Activated CD4-positive, alpha-beta T cell treated with anti-CD3 and anti-CD28 coated beads for 24 hours (primary cell): Measurements from ENCODE around the gene TNNC1.

Experiments used
- DNase-seq, 2 donors: peaks; one replicate each; pipeline ENCODE4 v3.0.0-alpha.2; 2020; ENCODE audit warnings: low read depth in 2 of 2

TNNC1 gene

DNA sequence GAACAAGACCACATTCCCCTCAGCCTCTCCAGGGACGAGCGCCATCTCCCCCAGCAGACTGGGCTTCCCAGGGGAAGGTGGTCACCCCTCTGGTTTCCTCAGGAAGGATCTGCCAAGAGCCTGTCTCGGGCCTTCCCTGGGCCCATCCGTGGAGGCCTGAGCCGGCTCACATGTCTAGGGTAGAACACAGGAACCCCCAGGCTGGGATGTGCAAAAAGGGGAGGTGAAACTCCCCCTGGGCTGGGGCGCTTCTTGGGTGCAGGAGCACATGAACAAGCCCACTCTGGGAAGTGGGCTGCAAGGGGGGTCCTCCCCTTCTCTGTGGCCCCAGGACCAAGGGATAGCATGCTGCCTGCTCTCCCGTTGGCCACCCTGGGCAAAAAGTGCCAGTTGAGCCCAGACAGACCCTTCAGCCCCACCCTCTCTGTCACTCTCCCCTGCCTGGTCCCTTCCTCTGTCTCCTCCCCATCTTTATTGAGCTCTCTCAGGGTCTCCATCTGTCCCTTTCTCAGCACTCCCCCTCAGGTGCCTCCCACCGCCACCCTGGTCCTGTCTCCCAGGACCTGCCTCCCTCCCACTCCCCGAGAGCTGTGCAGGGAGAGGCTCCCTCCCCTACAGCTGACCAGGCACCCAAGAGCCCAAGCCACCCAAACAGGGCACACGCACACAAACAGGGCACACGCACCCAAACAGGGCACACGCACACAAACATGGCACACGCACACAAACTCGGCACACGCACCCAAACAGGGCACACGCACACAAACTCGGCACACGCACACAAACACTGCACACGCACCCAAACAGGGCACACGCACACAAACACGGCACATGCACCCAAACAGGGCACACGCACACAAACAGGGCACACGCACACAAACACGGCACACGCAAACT is 9.8 kb downstream of the TNNC1 start:
- no peak for DNase-seq

DNA sequence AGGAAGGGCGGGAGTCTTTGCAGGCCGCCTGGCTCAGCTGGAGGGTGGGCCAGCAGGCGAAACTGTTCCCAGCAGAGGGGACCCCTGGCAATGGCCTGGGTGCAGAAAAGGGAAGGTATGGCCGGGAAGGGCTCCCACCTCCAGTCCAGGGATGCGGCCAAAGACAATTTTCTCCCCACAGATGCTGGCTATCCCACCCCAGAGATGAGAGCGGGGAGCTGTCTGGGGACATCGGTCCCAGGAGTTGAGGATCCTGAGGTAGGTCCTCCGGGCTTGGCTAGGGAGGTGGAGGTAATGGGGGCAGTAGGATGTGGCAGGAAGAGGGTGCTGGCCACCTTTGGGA is 10.6 kb downstream of the TNNC1 start:
- no peak for DNase-seq

DNA sequence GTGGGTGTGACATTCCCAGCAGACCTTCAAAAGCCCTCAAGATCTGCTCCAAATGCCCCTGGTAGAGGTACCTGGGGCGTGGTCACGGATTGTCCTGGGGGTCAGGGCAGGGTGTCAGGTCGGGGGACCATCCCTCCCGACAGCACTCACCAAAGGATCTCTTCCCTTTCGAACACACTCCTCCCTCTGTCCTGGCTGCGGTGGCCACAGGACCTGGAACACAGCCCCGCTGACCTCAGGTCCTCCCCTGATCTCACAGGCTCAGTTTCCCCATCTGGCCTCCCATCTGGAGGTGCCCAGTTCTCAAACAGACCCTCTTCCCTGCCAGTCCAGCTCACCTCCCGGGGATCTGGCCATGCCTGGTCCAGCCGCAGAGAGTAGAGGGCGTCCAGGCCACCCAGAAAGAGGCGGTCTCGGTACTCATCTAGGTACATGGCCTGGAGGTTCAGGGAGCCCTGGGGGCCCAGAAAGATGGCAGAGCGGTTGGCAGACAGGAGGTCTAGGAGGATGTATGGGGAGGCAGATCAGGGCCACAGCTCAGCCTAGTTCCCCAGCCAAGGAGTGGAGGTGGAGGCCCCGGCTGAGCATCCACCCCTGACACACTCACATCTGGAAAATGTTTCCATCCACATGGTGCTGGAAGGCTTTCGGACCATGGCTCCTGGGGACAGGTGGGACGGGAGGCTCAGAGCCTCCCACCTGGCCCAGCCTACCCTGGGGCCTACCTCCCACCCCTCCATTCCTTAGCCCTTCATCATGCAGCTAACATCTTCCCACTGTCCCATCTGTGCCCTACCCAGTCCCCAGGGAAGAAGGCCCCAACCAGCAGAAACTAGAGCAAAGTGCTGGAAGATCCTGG is 11.2 kb downstream of the TNNC1 start:
- DNase-seq = no peak

DNA sequence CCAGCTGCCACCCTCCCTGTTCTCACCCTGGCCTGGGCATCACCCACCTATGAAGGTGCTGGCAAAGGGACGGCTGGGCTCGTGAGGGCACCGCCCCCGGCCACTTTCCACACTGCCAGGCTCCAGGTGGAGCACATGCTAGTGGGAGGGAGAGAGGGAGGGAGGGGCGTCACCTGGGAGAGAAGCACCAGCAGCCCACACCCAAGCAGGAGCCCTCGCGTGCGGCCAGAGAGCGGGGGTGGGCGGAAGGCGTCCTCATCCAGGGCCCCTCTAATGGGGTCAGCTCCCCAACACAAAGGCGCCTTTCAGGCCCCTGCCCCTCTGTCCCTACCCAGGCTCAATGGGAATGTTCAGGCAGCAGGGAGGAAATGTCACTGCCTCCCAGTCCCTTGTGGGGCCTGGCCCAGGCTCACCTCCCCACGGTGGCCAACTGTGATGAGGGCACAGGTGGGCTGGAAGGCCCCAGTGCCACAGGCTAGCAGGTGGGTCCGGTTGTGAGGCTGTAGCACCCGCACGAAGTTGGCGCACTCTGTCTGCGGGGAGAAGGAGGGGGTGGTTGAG is 12.0 kb downstream of the TNNC1 start:
- DNase-seq = no peak

DNA sequence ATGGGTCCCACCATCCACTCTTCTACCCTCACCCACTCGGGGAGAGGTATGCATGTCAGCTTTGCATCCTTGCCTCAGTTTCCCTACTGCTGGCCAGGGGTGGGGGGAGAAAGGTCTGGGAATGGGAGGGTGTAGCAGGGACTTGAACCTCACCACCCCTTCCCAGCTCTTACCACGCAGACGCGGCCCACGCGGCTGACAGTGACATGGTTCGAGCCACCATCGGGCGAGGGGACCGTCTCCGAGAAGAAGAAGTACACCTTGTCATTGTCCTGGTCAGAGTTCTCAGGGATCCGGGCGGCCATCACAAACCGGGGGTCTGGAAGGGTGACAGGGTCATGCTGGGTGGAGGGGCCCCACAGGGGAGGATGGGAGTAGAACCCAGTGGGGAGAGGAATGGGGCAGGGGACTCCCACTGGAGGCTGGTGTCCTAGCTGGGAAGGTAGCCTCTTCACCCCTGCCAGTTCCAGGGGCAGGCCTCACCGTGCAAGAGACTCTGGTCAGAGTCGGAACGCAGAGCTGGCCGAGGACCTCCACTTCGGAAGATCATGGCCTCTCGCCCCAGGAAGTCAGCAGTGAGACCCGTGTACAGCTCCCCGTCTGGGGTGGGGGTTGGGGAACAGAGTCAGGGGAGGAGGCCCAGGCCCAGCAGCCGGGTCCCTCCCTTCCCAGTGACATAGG is 12.6 kb downstream of the TNNC1 start:
- no peak for DNase-seq

DNA sequence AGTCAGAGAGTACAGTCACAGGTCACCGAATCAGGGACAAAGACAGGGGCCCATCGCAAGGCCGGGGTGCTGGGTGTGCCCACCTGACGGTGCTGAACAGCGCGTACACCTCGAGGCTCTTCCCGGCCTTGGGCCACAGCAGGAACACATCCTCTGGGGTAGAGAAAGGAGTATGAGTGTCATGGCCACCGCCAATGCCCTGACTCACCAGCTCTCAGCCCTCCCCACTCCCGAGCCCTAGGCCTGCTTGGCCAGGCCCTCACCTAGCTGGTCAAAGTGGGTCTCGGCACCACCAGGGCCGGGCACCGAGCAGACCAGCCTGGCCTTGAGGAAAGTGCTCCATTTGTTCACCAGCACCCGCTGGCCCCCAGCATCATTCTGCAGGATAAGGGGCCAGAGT is 13.2 kb downstream of the TNNC1 start:
- DNase-seq = no peak

DNA sequence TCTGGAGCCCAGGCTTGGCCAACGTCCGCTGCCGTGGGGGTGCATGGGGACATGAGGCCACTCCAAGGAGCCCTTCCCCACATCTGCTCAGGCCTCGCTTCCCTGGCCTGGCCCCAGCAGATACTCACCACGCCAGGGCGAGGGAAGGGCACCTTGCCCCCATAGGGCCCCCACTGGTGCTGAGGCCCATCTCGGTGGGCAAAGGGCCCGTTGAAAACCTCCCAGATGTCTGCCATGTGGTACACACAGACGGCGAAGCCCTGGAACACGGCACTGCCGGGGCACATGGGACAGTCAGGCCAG is 13.6 kb downstream of the TNNC1 start:
- DNase-seq = no peak

DNA sequence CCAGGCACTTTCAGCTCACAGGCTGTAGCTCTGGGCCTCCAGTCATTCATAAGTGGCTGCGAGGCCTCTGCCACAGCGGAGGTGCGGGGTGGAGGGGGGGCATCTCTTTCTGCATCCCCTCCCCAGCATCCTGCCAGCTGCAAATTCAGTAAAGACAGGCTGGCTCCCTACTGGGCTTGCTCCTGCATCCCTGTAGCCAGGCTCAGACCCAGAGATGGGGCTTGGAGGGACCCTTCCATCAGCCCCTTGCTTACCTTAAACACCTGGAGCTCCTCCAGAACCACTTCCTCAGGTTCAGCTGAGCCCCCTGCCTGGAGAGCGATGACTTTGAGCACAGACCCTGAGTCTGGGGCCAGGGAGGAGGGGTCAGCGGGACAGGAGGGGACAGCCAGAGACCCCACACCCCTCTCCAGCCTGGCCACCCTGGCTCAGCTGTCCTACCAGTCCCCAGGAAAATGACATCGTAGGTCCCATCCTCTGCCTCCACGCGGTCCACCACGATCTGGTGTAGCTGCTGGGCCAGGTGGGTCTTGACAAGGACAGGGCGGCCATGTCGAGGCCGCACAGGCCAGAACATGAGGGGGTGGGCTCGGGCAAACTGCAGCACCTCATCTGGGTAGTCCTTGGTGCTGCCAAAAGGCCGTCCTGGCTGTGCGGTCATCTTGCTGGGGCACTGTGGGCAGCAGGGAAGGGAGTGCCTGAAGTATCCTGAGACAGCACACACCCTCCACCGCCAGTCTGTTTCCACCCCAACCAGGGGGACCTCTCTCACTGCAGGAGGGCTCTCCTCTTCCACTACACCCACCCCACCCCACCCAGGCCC is 14.2 kb downstream of the TNNC1 start:
- DNase-seq = no peak

DNA sequence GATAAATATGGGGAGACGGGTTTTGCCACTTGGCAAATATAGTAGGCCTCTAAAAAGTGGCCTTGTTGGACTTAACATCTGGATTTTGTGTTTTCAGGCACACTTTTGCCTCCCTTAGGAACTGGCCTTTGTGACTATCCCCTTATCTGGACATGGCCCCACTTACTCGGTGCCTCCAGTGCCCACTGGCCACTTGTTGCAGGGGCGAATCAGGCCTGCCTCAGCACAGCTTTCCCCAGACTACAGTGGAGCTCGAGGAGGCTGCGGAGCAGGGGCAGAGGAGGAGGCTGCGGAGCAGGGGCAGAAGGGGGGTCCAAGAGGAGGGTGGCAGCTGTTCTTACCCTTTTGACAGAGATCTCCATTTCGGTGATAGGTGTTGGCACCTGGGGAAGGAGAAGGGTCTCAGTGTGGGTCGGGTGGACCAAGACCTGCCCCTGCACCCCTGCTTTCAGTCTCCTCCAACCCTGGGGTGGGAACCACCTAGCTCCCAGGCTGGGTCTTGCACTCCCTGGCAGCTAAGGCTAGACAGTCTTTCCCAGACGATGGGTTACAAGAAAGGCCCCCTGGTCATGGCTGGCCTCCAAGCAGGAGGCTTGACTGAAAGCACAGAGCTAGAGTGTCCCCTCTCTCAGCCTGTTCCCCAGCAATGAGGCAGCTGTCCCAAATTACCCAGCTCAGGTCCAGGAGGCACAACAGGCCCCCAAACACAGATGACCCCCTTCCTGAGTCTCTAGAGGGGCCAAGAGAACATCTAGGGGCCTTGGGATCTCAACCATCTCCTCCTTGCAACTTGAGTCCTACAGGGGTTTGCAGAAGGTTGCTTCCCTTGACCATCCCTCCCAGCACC is 15.0 kb downstream of the TNNC1 start:
- DNase-seq = no peak

DNA sequence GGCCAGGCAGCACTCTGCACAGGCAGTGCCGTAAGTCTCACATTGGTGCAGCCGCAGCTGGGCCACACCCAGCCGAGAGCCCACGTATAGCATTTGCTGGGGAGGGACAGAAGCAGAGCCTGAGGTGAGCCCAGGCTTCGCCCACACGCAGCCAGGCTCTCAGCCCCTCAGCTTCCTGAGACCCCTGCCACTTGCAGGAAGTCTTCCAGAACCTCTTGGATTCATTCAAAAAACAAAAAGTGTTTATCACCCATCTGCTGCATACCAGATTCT is 15.8 kb downstream of the TNNC1 start:
- no peak for DNase-seq

DNA sequence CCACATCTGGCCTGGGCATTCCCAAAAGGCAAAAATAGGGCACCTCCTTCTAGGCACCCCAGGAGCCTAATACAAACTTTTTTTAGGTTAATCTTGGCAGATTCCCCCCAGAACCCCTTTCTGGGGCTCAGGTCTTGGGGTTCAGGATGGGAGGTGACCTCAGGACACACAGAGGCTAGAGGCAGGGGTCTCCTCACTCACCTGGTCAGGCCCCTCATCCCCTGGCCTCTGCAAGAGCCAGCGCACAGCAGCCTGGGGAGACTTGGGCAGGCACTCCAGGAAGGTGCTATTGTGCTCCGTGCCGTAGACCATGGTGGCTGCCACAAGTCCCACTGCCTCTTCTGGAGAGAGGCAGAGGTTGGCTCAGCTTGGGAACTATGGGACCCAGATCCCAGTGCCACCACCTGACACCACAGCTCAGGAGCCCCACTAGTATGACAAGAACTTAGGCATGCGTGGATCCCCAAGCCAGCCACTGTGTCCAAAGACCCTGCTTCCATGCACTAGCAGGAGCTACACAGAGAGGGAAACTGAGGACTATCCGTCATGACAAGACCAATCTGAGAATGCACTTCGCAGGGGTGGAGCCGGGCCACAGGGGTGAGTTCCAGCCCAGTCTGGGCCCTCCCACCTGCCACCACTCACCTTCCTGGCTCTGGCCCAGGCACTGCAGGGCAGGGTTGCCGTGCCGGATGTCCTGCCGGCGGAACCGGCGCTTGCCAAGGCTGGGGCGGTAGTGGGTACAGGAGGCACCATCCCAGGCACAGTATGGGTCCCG is 16.3 kb downstream of the TNNC1 start:
- no peak for DNase-seq

DNA sequence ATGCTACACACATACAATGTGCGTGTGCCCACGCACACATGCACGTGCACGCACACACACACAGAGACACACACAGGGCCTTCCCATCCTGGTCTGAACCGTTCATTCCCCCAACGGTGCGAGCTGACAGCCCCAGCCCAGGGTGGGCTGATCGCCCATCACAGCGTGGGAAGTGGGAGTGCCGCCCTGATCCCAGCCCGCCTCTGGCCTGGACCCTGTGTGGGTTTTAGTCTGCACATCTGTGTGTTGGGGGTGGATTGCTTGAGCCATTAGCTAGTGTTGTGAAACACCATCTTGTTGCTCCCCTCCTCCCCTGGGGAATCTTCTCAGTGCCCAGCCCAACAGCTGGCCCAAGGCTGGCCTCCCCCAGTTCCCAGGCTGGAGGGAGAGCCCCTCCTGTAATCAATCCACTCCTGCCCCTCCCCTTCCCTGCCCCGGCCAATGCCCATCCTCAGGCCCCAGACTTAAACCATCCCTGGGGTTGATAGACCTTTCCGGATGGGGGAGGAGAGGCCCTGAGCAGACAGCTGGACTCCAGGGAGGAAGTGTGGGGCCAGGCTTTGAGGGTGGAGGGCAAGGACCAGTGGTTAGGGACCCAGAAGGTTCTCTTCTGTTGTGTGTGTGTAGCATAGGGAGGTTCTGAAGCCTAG is 17.2 kb downstream of the TNNC1 start:
- DNase-seq = no peak

DNA sequence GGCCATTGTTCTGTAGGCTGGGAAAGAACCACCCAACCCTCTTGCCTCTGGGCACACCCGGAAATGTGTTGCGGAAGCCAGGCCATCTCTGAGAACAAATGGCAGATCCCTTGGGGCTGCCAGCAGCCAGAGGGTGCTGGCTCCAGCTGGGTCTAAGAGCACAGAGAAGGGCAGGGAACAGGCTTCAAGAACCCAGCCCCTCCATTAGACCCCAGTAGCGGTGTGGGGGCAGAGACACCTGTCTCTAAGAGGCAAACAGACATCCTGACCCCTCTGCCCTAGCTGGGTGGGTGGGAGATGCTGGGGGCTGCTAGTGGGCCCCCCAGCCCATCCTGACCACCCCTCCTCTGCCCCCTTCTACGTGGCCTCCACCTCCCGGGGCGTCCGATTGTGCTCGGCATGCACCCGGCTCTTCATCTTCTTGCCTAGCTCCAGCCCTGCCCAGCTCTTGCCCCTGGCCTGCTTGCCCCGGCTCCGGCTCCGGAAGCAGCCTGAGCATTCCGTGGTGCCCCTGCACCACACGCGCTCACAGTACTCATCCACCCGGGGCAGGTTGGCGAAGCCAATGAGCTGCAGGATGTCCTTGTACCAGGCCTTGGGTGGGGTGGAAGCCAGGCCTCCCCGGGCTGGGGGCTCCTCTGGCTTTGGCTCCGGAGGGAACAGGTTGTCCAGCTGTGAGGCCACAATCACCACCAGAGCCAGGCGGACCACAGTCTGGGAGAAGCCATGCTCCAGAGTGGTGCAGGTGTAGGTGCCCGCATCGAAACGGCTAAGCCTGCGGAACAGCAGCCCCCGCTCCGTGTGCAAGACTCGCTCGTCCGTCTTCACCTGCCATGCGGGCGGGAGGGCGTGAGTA is 18.4 kb downstream of the TNNC1 start:
- no peak for DNase-seq

DNA sequence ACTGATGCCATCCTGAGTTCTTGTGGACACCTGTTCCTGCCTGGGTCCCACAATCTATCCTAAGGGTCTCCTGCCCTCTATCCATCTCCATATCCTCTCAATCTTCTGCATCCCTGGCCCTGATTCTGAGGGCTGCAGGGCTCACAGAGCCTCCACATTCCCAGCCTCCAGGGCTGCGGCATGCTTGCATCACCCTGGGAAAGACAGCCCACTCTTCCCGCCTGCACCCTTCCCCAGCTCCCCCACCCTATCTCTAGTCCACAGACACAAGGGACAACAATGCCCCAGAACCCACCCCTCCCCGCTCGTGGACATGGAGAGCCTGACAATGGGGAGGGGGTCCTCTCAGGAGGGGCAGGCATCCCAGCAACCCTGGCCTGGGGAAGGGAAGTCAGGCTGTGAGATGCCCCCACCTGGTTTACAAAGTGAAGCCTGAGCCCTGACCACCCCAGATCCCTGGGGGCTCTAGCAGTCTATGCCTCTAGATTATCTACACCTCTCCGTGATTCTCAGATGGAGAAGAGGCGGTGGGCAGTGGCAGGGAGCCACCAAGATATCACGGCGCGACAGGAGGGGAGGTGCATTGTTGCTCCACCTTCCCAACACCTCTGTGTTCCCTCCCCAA is 19.2 kb downstream of the TNNC1 start:
- DNase-seq = no peak

DNA sequence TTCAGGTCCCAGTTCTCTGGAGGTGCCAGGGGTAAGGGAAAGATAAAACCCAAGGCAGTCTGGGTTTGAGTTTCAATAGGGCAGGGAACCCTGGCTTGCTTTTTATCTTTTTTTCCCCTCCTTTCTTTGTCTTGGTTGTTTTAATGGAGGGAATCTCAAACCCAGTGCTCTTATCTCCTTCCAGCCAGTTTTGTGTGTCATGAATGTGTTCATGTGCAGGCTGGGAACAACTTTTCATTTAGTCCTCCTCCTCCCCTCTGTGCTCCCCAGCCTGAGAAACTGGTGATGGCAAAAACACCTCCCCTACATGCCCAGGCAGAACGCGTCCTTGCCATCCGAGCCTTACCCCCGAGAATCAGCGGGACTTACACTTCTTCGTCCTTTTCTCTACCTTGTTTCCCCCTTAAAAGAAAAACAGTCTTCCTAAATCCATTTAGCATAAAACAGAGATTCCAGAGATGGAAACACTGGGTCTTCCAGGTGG is 19.8 kb downstream of the TNNC1 start:
- no peak for DNase-seq

DNA sequence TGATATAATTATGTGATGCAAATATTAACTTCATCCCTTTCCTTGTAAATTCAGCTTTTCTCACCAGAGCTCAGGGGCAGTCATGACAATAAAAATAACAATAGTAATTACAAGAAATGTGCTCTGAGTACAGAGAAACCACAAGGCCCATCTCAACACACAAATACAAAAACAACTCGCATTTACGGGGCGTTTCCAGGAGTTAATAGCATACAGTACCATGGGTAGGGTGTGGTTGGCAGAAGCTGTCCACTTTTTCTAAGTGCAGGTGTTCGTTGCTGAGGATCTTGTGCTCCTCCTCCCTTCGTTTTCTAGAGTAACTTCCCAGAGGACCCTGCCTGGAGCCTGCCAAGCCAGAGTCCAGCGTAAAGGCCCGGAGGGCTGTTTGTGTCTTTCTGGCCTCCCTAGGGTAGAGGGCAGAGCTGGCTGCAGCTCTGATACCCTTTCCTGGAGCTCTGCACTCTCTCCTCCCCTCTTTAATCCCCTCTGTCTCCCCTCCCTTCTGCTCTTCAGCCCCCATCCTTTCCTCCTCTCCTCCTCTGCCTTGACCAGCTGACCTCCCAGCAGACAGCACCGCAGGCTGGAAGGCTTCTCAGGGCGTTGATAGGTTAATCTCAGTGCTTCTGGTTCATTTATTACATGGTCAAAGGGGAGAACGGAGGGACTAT is 20.4 kb downstream of the TNNC1 start:
- no peak for DNase-seq

DNA sequence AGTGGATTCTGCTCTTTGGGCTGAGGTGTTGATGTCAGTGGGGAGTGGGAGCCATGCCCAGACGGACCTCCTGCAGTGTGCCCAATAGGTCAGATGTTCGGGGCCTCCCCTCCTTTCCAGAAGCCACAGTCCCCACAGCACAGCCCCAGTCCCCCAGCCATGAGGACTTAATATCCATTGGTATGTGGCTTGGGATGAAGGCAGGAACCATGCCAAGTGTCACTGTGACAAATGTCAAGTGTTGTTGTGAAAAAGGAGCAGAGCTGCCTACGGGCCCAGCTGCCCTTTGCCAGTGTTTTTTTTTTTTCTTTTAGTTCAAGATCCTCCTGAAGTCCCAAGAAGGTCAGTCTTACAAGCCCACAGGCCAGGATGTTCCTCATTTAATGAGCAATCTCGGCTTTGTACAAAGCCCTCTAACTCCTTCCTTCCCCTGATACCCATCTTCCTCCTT is 21.1 kb downstream of the TNNC1 start:
- no peak for DNase-seq
